ENCODE results near the gene PLD4.

PLD4 gene

DNA sequence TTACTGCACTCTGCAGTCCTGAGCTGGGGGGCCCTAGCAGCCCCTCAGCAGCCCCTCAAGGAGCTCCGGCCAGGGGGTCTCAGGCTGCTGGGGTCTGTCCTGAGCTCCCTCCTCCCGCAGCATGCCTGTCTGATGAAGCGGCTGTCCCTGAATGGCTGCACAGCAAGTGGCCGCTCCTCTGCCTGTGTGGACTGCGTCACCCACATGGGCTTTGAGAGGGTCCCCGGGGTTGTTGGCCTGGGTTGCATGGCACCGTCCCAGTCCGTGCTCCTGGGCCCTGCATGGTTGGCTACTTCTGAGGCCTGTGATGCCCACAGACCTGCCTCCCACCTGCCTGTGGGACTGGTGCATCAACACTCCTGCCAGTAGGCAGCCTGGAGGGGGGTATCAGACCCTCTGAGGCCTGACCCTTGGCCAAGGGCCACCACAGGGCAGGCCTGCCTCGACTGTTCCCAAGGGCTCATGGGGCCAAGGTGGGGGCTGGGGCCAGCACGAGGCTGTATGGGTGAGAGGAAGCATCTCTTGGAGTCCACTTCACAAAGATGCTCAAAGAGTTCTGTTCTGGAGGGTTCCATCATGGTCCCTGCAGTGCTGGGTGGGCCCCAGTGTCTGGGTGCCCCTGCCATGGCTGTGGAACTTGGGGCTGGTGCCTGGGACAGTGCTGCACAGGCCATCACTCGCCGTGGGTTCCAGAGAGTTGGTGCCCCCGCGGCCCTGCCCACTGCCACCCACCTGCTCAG lies 47.4 kb upstream of the PLD4 start (continued):
- TF ChIP-seq, protein P1, sequence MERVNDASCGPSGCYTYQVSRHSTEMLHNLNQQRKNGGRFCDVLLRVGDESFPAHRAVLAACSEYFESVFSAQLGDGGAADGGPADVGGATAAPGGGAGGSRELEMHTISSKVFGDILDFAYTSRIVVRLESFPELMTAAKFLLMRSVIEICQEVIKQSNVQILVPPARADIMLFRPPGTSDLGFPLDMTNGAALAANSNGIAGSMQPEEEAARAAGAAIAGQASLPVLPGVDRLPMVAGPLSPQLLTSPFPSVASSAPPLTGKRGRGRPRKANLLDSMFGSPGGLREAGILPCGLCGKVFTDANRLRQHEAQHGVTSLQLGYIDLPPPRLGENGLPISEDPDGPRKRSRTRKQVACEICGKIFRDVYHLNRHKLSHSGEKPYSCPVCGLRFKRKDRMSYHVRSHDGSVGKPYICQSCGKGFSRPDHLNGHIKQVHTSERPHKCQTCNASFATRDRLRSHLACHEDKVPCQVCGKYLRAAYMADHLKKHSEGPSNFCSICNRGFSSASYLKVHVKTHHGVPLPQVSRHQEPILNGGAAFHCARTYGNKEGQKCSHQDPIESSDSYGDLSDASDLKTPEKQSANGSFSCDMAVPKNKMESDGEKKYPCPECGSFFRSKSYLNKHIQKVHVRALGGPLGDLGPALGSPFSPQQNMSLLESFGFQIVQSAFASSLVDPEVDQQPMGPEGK (CRISPR knock-in tag; IDR thresholded peaks at IDR 0.05; ENCODE audit: borderline replicate concordance): no peak

DNA sequence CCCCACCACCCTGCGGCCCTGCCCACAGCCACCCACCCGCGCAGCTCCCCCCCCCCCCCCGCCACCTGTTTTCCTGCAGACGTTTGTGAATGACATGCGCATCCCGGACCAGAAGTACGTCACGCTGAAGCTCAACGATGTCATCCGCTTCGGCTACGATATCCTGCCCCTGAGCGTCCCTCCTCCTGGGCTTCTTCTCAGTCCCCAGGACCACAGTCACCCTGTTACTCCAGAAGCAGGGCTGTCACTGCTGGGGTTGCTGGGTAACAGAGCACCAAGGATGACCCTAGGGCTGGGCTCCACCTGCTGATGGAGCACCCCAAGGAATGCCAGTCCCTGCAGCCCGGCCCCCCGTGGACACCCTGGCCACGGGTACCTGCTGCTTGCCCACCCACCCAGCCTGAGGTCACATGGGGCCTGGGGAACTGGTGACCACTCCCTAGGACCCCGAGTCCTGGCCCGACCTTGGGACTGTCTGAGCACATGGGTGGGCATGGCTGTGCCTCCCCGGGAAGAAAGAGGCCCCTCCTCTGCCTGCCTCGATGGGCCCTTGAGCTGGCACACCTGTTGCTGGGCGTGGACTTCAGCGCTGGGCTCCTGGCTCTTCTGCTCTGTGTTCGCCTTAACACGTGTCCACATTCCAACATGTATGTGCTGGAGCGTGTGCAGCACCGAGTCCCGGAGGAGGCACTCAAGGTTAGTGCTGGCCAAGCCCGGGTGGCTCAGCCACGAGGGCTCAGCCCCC lies 46.7 kb upstream of the PLD4 start:
- no peak for ATAC-seq

DNA sequence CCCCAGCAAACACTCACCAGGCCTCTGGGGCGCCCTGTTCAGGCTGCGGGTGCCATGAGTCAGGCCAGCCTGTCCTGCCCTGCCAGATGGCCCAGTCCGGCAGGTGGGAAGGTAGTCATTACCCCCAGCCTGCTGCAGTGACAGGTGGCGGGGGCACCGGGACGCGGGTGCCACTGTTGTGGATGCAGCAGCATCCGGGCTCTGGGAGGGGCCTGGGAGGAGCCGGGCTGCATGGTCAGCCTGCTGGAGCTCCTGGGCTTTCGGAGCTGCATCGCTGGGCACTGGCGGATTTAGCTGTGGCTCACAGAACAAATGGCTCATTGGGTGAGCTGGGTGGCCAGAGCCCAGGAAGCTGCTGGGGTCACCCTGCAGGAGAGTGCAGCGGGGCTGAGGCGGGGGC lies 46.1 kb upstream of the PLD4 start:
- no peak for ATAC-seq
- TF ChIP-seq, protein P2, sequence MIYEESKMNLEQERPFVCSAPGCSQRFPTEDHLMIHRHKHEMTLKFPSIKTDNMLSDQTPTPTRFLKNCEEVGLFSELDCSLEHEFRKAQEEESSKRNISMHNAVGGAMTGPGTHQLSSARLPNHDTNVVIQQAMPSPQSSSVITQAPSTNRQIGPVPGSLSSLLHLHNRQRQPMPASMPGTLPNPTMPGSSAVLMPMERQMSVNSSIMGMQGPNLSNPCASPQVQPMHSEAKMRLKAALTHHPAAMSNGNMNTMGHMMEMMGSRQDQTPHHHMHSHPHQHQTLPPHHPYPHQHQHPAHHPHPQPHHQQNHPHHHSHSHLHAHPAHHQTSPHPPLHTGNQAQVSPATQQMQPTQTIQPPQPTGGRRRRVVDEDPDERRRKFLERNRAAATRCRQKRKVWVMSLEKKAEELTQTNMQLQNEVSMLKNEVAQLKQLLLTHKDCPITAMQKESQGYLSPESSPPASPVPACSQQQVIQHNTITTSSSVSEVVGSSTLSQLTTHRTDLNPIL (CRISPR knock-in tag; IDR thresholded peaks at IDR 0.05; ENCODE audit: low read depth): no peak

More for the DNA sequence above, 46.7 kb upstream of the PLD4 start:
- TF ChIP-seq, protein P3, sequence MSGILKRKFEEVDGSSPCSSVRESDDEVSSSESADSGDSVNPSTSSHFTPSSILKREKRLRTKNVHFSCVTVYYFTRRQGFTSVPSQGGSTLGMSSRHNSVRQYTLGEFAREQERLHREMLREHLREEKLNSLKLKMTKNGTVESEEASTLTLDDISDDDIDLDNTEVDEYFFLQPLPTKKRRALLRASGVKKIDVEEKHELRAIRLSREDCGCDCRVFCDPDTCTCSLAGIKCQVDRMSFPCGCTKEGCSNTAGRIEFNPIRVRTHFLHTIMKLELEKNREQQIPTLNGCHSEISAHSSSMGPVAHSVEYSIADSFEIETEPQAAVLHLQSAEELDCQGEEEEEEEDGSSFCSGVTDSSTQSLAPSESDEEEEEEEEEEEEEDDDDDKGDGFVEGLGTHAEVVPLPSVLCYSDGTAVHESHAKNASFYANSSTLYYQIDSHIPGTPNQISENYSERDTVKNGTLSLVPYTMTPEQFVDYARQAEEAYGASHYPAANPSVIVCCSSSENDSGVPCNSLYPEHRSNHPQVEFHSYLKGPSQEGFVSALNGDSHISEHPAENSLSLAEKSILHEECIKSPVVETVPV (CRISPR knock-in tag; IDR thresholded peaks at IDR 0.05): no peak

DNA sequence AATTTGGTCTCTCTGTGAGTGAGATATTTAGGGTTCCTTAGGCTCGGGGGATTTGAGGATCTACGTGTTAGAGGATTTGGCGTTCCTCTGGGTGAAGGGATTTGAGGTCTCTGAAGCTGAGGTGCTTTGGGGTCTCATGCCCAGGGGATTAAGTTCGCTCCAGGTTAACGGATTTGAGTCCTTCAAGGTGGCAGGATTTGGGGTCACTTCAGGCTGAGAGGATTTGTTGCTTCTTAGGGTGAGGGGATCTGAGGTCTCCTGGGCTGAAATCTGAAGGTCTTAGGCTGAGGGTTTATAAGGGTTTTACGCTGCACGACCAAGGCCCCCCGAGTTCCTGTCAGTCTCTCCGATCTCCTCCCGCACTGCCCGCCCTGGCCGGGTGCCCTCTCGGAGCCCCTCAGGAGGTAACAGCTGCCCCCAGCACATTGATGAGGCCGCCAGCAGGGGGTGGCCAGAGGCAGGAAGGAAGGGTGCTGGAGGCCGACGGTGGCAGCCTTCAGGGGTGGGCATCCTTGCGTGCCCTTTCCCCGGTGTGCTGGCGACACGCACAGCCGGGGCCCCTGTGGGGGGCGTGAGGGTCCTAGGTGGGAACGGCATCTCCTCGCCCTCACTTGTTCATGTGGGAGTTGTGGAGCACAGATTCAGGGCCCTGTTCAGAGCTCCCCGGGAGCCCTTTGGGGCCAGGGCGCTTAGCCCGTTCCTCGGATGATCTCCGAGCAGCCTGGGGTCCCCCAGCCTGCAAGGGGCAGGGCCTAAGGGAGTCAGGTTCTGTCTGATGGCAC lies 45.3 kb upstream of the PLD4 start:
- TF ChIP-seq BACH2 (CRISPR knock-in tag; IDR thresholded peaks at IDR 0.05; ENCODE audit: borderline replicate concordance) (no peak), SNAI2 (CRISPR knock-in tag; IDR thresholded peaks at IDR 0.05) (no peak), ZFP3 (CRISPR knock-in tag; IDR thresholded peaks at IDR 0.05) (no peak), ZNF565 (CRISPR knock-in tag; conservative IDR thresholded peaks at IDR 0.05; ENCODE audit: low read depth) (no peak), PPARA (CRISPR knock-in tag; IDR thresholded peaks at IDR 0.05; ENCODE audit: borderline replicate concordance) (no peak), ZNF8 (CRISPR knock-in tag; IDR thresholded peaks at IDR 0.05) (no peak), TCF4 (CRISPR knock-in tag; IDR thresholded peaks at IDR 0.05; ENCODE audit: borderline replicate concordance) (no peak)
- no peak for ATAC-seq

DNA sequence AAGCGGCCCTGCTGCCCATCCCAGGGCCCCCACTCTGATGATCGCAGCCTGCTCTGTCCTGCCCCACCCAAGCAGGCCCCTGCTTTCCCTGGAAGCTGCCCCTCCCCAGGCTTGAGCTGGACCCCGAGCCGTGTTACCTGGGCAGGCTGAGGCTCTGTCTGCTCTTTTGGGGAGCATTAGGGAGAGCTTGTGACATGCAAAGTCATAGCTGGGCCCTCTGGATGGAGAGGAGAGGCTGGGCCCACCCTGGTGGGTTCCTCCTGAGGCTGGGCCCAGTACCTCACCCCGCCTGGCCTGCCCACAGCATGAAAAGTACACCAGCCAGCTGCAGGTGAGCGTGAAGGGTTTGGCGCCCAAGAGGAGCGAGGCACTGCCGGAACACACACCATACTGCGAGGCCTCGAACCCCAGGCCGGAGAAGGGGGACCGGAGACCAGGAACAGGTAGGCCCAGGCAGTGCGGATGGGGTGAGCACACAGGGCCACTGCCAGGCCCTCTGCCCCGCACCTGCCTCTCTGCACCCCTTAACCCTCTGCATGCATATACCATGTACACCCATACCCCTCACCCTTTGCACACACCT lies 44.6 kb upstream of the PLD4 start:
- ATAC-seq: no peak
- TF ChIP-seq ZFP30 (CRISPR knock-in tag; IDR thresholded peaks at IDR 0.05): no peak
- no peak for TF ChIP-seq RARB (CRISPR knock-in tag; IDR thresholded peaks at IDR 0.05)
- TF ChIP-seq, protein P3 (CRISPR knock-in tag; IDR thresholded peaks at IDR 0.05): no peak
- TF ChIP-seq BACH2 (CRISPR knock-in tag; IDR thresholded peaks at IDR 0.05; ENCODE audit: borderline replicate concordance): no peak
- TF ChIP-seq ZFP3 (CRISPR knock-in tag; IDR thresholded peaks at IDR 0.05): no peak
- no peak for TF ChIP-seq CSDC2 (CRISPR knock-in tag; IDR thresholded peaks at IDR 0.05)
- TF ChIP-seq OSR1 (CRISPR knock-in tag; IDR thresholded peaks at IDR 0.05): no peak
- no peak for TF ChIP-seq ISL1 (CRISPR knock-in tag; IDR thresholded peaks at IDR 0.05)
